Myocyte (in vitro differentiated cells): ENCODE results near the gene ZNF83. TPM values are rescaled to one million over a fixed set of nuclear protein-coding genes. Genes with fewer than 3 reads are reported as not detected.
"Not testable (repeated sequence)": the region's sequence is repeated elsewhere in the genome, so short reads cannot be mapped to it uniquely, and the experiment has no call there.

Experiments
- DNase-seq: peaks from one replicate; pipeline ENCODE4 v3.0.0-alpha.2; 2012; ENCODE audit warnings: low read depth
- polyA plus RNA-seq: library from polyadenylated mRNA; unstranded; fragments of >200 nt; gene quantifications from one replicate; pipeline ENCODE4 v1.2.1, GENCODE V29; 2012; ENCODE audit warnings: missing spikeins
- total RNA-seq: library from RNA; depleted of rRNA; stranded (reverse); fragments of >200 nt; gene quantifications from 2 replicates; pipeline ENCODE4 v1.2.3, GENCODE V29; 2014

ZNF83 gene
- total RNA-seq = 36.3 and 46.6 TPM in 2 replicates
- polyA plus RNA-seq = 32.1 TPM

DNA sequence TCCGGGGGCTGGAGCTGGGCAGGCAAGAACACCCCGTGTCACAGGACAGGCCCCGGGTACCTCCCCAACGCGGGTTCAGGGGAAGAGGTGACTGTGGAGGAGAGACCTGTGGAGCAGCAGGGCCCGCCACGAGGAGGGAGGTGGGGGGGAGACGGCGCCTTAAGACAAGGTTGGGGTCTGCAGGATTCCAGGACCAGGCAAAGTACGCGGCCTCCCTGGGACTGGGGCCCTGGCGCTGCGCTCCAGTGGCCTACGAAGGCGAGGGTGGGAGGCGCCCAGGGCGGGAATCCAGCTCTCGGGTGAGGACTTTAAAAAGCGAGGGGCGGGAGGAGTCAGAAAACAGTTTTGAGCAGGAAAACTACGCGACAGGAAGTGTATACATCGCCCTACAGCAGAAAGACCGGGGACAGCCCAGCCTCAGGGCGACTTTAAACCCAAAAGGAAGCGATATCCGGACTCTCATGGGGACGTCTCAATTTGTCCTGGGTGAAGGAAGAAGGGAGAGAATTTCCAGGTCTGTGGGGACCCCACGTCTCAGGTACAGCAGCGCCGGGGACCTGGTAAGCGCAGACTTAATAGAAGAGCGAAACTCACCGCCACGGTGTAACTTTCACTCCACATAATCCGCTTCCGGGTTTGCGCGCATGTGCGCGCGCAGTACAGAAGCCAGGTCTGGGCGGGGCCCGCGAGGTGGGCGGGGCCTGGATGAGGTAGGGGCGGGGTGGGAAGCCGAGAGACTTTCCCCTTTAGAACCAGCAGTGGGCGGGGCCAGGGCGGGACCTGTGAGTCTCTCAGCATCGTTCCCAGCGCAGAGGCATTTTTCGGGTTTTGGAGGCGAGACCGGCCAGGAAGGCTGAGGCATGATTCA is at the start of gene ZNF83:
Gene ZNF83 (minus strand): TSS at position 638 of the 868 bp plus-strand sequence.
- DNase-seq = peak; percentile 91

DNA sequence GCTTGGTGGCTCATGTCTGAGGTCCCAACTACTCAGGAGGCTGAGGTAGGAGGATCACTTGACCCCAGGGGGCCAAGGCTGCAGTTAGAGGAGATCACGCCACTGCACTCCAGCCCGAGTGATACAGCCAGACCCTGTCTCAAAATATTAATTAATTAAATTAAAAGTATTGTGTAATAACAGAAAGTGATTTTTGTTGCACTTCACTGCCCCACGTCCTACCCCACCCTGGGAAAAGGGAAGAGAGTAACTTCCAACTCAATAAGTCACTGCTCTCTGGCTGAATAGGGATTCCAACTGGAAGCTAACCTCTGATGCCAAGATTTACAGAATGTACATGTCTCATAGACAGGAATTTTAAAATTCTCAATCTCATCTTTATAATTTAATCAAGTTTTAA is 49.5 kb upstream of the ZNF83 start:
- DNase-seq = no peak

GRCh38 chr19:52685811-52686210 is 47.7 kb upstream of the ZNF83 start:
- DNase-seq = no peak

DNA sequence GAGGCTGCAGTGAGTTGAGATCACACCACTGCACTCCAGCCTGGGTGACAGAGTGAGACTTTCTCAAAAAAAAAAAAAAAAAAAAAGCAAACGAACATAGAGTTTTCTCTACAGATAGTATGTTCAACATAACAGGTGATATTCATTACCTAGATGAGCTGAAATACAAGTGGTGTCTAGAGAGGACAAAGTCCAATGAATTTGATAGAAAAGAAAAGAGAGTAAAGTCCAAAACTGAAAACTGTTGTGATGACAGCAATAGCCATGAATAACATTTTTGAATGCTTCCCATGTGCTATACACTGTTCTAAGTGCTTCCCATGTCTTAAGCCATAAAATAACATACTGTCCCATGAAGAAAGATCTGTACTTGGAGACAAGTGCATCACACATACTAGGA is 43.1 kb upstream of the ZNF83 start:
- DNase-seq = not testable (repeated sequence)

- no peak for DNase-seq
Measured at GRCh38 chr19:52679598-52679997, 41.4 kb upstream of the ZNF83 start.

GRCh38 chr19:52675239-52675638 is 37.1 kb upstream of the ZNF83 start:
- not testable (repeated sequence) for DNase-seq

GRCh38 chr19:52673014-52673413 is 34.9 kb upstream of the ZNF83 start:
- DNase-seq = peak; percentile 11

- DNase-seq = no peak
Measured at GRCh38 chr19:52670046-52670445, 31.9 kb upstream of the ZNF83 start.

- no peak for DNase-seq
Measured at GRCh38 chr19:52669586-52669985, 31.4 kb upstream of the ZNF83 start.

- no peak for DNase-seq
Measured at GRCh38 chr19:52667972-52668371, 29.8 kb upstream of the ZNF83 start.

DNA sequence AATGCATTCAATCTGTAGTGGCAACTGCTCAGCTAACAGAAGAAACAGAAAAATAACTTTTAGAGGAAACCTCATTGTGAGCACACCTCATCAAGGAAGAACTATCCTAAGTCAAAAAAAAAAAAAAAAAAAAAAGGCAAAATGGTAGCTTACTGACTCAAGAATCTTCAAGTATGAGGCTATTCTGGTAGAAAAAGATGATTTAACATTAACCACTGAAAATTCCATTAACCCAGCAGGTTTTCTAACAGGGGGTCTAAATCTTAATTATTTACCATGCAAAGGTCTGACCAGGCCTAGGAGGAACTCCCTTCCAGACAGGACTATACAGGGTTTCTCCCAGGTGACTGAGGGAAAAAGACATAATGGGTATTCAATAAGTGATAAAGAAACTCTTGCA is 28.4 kb upstream of the ZNF83 start:
- no peak for DNase-seq

- DNase-seq = peak; percentile 69
Measured at GRCh38 chr19:52665529-52665928, 27.4 kb upstream of the ZNF83 start.

DNA sequence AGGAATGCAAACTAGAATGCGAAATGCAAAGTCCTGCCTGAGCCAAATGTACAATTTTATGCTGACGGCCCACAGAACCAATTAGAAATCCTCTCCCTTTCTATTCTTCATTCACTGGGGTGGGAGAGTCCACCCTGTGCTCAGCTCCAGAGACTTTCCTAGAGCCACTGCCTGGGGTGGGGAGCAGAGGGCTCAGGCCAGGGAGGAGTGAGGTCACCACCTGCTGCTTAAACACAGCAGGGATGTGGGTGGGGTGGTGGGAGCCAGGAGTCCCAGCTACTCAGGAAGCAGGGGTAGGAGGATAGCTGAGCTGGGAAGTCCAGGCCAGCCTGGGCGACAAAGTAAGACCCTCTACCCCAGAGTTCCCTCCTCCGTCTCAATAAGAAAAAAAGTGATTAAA is 26.9 kb upstream of the ZNF83 start:
- peak; percentile 61 for DNase-seq

- no peak for DNase-seq
Measured at GRCh38 chr19:52664461-52664860, 26.3 kb upstream of the ZNF83 start.

DNA sequence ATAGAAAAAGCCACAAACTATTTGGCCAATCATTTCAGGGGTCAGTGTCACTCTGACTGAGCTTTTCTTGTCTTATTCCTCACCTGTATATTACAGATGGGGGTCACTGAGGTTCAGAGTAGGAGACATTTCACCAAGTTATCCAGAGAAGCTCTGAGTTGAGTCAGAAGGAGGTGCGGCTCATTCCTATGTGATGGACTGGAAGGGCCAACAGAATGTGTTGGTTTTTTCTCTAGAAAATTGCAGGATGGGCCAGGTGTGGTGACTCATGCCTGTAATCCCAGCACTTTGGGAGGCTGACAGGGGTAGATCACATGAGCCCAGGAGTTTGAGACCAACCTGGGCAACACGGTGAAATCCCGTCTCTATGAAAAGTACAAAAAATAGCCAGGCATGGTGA is 24.5 kb upstream of the ZNF83 start:
- no peak for DNase-seq

- DNase-seq = peak; percentile 20
Measured at GRCh38 chr19:52660981-52661380, 22.8 kb upstream of the ZNF83 start.

DNA sequence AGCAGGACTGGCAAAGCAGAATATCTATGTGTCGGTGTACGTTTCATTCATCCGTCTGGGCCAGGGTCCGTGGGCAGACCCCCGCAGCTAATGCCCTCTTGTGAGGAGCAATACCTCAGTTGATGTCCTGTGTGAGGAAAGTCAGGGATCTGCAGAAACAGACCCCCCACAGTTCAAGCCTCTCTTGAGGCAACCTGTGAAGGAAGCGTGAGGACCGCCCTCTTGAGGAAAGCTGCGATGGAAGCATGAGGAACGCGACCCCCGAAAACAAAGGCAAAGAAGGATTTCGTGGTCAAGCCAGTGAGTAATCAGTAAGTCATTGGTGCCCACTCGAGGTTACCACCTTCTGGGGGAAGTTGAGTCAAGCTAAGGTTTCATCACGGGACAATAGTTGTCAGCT is 20.9 kb upstream of the ZNF83 start:
- DNase-seq = no peak

- DNase-seq = no peak
Measured at GRCh38 chr19:52658595-52658994, 20.4 kb upstream of the ZNF83 start.

GRCh38 chr19:52653161-52653560 is 15.0 kb upstream of the ZNF83 start:
- DNase-seq = no peak

GRCh38 chr19:52651956-52652355 is 13.8 kb upstream of the ZNF83 start:
- no peak for DNase-seq

DNA sequence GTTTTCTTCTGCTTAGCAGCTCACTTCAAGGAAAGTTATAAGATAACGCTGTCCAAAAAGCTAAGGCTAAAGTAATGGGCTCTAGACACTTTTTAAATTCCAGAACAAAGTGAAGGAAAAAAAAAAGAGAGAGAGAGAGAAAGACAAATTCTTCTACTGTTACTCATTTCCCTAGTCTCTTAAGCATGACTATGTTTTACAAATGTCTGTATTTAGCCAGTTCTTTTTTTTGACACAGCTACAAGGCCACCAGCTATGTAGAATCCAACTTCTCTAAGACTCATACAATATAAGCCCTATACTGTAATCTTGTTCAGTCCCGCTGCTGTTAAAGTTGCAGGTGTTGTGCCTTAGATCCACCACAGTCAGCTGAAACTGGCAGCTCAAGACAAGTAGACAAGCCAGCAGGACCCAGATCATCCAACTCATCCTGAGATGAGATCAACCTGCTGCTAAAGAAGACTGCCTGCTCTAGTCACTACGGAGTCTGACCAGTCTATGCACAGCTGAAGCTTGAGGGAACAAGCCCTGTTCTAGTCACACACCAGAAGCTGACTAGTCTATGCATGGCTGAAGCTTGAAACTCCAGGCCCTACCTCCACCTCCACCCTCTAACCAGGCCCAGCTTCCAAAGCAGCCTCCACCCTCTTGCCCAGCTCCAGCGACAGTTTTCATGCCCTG is 10.3 kb upstream of the ZNF83 start:
- peak; percentile 21 for DNase-seq

- DNase-seq = no peak
Measured at GRCh38 chr19:52646571-52647217, 8.5 kb upstream of the ZNF83 start.
